Stimulated activated CD4-positive, alpha-beta T cell treated with anti-CD3 and anti-CD28 coated beads, Interleukin-12 subunit alpha, Interleukin-12 subunit beta, amount 100 ng/mL, for 4 hours (primary cell): ENCODE results near the gene ZNF273.
"Not testable (repeated sequence)": the region's sequence is repeated elsewhere in the genome, so short reads cannot be mapped to it uniquely, and the experiment has no call there.

ENCODE experiments used
- DNase-seq: peaks from one replicate; pipeline ENCODE4 v3.0.0-alpha.2; 2020

Gene ZNF273

DNA sequence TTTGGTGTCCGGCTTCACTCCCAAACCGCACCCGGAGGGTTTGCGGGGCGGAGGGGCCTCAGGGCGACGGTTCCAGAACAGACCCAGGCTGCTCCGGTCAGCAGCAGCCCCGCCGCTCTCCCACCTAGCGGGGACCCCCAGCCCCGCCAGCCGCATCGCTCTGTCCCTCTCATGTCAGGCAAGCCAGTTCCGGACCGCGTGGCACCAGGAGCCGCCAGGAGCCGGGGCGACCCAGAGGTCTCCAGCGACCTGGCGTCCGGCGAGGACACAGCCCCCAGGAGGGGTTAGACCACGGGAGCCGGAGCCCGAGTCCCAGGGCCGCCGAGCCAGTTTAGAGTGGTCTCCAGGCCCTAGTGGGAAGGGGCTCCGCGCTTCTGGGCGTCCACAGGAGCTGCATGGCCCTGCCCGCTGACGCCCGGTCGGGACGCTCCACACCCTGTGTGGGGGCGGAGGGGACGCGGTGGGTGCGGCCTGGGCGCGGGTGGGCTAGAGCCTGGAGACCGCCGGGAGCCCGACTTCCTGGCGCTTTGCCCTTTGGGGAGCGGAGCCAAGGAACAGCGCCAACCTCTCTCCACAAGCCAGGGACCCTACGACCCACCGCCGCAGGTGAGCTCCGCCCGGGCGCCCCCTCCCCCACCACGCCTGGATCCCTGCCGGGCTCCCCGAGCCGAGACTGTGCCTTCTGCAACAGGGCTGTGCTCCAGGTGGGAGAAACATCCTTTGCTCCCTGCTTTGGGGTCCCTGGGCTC is 44.4 kb downstream of the ZNF273 start:
- DNase-seq, result no peak

DNA sequence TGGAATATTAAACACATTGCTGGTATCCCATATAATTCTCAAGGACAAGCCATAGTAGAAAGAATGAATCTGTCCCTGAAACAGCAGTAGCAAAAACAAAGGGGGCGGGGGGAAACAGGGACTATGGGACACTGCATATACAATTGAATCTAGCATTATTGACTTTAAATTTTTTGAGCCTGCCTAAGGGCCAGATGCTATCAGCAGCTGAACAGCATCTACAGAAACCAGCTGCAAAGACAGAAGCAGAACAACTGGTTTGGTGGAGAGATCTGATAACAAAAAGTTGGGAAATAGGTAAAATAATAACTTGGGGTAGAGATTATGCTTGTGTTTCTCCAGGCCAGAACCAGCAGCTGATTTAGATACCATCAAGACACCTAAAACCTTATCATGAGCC is 45.7 kb downstream of the ZNF273 start:
- DNase-seq, result not testable (repeated sequence)

DNA sequence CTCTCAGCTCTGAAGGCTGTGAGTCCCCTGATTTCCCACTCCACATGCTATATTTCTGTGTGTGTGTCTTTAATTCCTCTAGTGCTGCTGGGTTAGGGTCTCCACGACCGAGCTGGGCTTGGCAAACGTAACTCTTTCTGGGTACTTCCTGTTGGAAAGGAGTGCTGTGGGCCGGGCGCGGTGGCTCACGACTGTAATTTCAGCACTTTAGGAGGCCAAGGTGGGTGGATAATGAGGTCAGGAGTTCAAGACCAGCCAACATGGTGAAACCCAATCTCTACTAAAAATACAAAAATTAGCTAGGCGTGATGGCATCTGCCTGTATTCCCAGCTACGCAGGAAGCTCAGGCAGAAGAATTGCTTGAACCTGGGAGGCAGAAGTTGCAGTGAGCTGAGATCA is 47.6 kb downstream of the ZNF273 start:
- DNase-seq, result not testable (repeated sequence)

DNA sequence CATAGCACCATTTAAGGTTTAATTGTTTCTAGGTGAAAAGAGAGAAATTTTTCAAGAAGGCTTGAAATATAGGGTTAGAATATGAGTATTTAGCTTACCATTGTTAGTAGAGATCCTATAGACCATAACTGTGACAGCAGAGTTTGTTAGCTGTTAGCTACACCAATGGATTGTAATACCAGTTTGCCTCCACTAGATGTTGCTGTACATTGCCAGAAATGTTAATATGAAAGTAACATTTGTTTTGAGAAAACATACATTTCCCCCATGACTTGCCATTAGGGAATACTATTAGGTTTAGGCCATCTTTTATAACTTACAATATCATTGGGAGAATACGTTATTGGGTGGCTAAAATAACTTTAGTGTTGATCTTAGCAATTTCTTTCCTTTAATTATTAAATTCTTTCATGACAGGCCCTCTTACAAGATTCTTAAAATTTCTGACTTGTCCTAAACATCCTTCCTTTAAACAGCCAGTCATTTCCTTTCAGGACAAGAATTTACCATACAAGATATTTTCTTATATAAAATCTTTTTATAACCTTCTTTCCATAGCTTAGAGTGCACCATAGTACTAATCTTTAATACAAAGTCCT is 48.3 kb downstream of the ZNF273 start:
- DNase-seq, result no peak

DNA sequence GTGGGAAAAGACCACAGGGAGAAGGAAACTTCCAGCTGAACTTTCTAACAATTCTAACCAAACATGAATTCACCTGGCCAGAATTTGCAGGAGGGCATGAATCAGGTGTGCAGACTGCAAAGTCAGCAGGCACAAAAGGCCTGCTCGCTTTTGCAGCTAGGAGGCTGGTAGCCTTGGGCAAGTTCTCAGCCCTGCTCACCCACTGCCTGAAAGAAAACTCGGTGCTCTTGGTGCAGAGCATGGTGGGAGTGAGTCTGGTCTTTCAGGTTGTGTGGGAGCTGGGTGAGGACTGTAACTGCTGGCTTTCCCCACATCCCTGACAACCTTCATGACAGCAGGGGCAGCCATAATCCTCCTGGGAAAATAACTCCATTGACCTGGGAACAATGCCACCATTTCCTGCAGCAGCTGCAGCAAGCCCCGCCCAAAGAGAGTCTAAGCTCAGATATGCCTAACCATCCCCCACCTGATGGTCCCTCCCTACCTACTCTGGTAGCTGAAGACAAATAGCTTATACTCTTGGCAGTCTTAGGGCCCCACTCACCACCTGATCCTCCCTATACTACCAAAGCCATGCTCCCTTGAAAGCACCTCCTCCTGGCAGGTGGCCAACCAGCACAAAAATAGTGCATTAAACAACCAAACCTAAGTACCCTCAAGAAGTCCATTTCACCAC is 56.1 kb downstream of the ZNF273 start:
- no peak for DNase-seq

DNA sequence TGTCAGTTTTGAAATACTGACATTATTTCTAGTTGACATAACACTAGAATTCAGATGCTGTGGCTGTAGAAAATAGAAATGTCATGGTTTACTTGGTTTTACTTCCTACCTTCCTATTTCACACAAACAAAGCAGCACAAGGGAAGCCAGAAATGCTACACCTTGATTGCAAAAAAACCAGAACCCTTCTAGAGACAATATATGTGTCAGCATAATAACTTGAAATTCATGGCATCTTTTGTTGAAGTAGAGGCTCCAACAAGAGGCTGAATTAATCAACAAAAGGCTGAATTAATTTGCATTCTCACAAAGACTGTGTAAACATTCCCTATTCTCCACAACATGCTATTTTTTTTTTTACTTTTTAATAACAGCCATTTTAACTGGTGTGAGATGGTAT is 62.5 kb downstream of the ZNF273 start:
- no peak for DNase-seq

DNA sequence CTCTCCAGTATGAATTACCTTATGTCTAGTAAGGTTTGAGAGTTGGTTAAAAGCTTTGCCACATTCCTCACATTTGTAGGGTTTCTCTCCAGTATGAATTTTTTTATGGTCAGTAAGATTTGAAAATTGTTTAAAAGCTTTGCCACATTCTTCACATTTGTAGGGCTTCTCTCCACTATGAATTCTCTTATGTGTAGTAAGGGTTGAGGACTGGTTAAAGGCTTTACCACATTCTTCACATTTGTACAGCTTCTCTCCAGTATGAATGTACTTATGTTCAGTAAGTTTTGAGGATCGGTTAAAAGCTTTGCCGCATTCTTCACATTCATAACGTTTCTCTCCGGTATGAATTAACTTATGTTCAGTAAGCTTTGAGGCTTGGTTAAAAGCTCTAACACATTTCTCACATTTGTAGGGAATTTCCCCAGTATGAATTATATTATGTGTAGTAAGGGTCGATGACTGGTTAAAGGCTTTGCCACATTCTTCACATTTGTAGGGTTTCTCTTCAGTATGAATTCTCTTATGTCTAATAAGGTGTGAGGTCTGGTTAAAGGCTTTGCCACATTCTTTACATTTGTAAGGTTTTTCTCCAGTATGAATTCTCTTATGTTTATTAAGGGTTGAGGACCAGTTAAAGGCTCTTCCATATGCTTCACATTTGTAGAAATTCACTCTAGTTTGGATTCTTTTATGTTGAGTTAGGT is 75.6 kb downstream of the ZNF273 start:
- no peak for DNase-seq
